HG02870 (cell line): ENCODE data around the gene DSE.

ENCODE experiments used
- ATAC-seq: cut with Tn5 transposase; IDR thresholded peaks from one replicate; pipeline ENCODE4 v1.9.1; 2021; ENCODE audit warnings: mild to moderate bottlenecking, moderate library complexity; ENCODE audit not compliant: unreplicated experiment

Gene DSE

DNA sequence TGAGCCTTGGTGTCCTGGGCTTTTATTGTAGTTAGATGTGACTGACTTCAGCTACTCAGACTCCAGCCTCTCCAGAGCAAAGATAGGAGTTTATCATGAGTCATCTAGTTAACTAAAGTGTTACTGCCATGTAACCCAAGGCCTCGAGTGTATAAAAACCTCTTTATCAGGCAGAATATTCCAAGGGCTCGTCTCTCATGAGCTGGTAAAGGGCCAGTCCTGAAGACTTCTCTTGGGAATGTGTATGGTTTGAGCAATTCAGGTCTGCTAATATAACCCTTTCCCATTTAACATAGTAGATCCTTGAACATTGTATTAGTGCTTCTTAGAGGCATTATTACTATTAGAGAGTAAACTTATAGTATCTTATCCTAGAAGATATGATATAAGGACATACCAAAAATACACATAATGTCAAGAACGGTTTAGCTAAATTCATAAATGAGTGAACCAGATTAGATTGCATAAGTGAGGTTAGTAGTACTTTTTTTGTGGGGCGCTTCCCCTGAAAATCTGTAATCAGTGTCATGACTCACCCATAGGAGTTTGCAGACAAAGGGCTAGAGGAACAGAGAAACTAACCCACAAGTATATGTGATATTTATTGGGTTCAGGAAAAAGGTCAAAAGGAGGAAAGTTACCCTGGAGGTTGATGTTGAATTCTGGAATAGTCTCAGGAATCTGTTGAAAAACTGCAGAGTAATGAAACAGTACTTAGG, 16.0 kb downstream of the DSE start:
- peak; percentile 45 for ATAC-seq

DNA sequence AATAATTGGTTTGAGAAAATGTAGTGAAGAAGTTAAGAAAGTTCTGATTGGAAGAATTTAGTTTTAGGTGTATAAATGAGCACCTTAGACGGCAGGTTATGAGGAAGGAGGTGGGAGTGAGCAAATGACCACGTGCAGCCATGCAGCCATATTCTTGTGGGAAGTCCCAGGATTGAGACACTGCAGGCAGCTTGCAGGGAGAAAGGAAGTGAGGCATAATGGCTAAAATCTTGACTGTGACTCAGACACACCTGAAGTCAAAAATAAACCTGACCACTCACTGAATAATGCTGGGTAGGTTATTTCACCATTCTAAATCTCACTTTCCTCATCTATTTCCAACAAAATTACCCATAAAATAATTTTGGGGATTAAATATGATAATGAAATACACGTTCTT, 16.6 kb downstream of the DSE start:
- peak; percentile 70 for ATAC-seq

DNA sequence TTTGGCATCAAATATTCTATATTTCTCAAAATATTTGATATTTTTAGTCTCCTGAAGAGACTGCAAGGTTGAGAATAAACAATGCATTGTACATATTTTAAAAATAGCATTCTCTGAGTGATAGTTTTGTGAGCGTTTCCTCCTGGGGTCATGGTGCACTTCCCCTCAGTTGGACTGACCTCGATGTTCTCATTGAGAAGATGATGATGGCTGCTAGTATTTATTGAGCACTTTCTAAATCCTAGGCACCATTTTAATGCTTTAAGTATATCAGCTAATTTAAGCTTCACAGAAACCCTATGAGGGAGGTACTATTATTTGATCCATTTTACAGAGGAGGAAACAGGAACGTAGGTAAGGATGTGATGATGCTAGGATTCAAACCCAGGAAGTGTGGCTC, 18.2 kb downstream of the DSE start:
- no peak for ATAC-seq

DNA sequence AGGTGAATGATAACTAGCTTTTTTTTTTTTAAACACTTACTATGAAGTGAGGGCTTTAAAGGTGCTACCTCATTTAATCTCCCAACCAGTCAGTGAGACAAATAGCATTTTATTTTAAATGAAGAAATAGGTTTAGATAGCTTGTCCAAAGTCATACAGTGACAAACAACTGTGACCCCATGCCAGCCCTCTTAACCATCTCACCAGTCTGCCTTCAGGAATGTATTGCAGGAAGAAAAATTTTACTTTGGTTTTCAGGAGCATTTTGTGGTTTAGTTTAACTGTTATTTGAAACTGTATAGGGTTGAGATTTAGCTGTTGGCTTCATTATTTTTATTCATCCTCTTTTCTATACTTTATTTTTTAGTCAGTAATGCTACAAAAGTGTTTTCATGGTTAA, 18.6 kb downstream of the DSE start:
- no peak for ATAC-seq

DNA sequence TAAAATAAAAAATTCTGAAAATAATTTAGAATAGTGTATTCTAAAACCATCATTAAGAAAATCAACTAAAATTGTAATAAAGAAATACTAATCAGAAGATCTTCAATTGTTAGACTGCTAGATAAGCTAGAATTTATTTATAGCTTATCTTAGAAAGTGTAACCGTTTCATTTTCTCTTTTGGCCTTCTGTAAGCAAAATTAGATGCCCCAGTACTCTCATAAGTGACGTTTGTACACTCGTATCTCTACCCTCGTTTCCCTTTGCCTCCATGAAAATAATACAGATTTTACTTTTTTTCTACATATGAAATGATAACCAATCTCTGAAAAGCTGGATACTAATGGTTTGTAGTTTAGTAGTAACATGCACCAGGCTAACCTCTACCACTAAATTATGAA, 19.8 kb downstream of the DSE start:
- ATAC-seq, result no peak

DNA sequence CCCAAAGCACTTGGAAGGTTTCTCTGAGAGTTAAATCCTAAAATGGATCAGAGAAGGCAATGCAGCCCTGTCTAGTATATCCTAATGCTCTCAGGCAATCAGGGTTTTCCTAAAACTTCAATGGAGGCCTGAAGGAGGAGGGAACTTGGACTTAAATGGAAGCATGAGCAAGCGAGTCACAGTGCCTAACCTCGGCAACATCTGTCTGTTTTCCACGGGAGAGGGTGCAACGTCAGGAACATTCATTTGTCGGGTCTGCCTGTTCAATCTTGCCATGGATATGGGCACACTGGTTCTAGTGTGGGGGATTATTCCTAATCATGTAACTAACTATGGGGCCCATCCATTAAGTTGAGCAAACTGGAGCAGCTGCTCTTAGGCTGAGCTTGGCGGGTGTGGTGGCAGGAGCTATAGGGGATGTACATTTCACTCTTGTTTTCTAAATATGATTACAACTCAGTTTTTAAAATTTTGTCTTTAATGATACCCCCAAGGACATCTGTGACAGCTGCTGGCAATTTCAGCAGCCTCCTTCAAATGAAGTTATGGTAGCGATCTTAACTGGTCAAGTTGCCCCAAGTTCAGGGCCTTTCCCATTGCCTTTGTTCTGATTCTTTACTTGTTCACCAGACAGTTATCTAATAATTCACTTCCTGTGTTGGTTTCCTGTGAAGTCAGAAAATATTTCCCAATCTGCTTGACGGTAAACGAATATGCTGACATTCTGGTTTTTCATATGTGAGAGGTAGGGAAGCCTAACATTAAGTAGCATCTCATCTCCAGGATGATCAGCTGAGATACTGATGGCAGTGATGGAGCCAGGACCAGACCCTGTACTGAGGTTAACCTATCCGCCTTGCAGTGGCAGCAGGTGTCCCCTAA, 21.6 kb downstream of the DSE start:
- ATAC-seq, result no peak

DNA sequence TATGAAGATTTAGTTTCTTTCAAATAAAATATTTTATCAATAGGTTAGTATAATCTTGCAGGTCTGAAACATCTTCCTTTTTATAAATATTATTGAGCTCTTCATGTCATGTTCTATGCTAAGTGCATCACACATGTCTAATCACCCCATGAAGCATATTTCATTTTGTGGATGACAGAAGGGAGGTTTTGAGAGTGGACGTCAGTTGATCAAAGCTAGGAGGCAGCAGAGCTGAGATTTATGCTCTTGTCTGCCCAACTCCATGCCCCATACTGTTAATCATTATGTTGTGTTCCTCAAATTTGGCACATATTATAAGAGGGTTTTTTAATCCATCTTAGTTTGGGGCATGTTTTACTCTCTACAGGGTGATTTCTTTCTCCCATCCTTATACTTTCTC, 22.7 kb downstream of the DSE start:
- ATAC-seq, result peak; percentile 22

DNA sequence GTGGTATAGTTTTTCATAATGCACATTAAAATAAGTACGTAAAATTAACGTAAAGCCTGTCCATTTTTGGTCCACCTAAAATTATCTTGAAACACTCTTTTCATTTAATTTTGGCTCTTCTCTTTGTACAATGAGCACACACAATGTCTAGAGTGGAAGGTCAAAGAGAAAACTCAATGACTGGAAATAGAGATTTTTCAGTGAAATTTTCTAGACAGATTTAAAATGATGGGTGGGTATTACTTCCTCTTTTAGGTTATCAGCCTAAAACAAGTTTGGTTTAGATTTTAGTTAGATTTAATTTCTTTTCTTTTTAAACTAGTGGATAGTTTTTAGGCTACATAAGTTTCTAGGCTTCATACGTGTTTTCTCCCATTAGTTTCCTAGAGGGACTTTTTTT, 24.9 kb downstream of the DSE start:
- peak; percentile 36 for ATAC-seq

DNA sequence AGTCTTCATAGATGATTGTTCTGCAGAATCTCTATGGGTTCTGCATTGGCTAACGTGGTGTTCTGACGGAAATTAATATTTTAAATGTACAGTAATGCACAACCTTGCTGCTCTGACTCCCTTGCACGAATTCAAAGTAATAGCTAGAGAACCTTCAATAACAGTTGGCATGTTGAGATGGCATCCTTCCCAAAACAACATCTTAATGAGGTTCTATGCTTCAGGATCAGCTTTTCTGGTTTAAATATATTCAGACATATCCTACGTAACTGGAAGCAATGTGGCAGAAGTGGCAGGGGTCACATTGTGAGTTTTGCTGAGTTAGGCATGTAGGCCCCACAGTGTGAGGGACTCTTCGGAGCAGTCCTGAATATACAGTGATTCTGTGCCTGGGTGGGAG, 25.7 kb downstream of the DSE start:
- no peak for ATAC-seq

DNA sequence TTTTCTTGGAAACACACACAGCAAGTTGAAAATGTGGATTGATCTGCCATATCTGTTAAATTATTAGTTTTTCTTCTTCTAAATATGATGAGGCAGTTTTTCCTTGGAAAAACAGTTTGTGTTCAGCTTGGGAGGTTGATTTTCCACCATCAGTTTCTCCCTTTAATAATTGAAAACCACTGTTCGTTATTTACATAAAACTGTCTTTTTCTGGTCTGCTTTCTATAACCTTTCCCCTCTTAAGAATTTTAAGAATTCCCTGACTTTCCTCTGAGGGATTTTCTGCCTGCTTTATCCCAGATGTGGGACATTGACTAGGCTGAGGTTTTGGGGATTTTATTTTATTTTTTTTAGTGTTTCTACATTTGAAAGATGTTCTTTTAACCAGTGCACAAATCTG, 27.2 kb downstream of the DSE start:
- ATAC-seq, result no peak

DNA sequence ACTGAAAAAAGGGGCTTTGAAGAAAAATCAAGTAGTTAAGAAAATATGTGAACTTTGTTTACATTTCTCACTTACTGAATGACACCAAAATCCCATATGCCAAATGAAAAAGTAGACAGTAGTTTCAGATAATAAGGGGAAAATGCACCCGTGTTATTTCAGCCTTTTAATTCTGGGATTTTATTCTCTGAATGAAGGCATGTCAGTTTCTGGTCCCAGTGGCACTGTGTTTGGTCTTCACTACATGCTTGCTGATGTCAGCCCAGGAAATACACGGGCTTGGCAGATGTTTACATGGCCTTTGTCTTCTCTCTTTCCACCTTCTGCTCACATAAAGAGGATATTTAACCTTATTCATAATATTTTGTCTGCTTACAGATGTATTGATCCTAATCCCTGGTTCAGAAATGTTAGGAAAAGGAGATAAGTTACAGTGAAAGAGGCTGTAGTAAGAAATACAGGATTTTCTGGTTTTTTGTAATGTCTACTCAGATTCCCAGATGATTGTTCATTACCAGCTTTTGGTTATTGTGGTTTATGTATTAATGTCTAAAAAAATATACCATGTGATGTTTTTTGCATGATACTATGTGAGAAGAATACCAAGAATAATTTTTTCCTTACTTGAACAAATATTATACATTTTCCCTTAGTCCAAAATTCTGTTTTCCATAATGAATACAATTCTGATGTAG, 27.7 kb downstream of the DSE start:
- no peak for ATAC-seq

DNA sequence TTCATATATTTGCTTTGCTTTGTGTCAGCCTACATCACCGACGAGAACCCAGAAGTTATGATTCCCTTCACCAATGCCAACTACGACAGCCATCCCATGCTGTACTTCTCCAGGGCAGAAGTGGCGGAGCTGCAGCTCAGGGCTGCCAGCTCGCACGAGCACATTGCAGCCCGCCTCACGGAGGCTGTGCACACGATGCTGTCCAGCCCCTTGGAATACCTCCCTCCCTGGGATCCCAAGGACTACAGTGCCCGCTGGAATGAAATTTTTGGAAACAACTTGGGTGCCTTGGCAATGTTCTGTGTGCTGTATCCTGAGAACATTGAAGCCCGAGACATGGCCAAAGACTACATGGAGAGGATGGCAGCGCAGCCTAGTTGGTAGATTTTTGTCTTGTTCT, 28.5 kb downstream of the DSE start:
- no peak for ATAC-seq

DNA sequence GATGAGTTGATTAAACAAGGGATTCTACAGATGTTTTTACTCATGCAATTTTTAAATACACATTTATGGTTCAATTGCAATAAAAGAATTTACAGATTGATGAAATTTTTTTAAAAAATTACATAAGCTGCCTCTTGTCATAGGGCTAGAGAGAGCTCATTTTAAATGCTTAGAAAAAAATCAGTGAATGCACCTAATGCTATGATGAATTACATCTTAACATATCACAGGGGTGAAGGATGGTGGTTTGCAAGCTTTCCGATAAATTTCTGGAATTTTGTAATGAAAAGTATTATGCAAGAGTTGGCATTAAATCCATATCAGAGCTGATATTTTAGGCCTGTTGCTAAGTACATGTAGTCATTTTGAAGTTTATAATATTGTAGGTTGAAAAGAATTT, 29.6 kb downstream of the DSE start:
- ATAC-seq, result no peak

DNA sequence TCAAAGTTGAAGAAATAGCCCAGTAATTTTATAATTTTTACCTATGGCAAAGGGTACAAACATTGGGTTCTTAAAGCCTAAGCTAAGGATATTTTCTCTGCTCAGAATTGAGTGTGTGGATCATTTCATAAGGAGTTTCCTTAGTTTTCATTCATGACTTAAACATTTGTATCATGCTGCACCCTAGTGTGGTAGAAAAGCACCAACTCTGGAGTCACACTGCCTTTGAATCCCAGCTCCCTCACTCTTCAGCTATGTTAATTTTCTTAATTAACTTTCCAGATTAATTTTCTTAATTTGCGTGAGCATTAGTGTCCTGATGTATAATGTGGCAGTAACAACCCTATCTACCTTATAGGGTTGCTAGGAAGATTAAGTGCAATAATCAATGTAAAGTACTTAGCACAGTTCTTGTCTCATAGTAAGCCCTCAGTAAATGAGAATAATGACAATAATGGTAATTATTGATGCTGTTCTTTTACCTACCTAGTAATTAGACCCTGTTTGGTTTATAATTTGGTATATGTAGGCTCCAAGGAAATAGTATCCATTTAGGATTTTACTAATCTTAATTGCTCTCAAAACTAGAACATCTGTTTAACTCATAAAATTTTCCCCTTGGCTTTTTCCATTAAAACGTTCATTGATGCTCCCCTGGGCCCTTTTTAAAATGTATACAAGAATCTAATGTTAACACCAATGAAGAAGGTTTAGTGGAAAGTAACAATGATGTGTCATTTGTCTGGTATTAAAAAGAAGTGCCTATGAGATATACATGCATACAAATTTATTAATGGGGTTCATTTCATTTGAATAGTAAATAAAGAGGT, 31.6 kb downstream of the DSE start:
- ATAC-seq, result no peak

DNA sequence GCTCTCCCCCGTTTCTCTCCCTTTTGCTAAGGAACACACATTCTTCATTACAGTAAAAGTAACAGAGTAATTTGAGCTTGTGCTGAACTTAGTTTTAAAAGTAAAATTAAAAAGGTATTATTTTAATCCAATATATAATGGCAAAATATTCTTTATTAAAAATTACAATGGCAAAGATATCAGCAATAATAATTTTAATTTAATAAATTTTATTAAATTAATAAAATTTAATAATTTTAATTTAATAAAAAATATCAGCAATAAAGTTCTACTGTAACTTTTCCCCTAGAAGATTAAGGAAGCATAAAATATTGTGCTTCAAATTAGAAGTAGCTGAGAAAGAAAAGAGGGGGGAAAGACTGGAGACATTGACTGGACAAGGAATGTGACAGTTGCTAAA, 32.5 kb downstream of the DSE start:
- no peak for ATAC-seq

DNA sequence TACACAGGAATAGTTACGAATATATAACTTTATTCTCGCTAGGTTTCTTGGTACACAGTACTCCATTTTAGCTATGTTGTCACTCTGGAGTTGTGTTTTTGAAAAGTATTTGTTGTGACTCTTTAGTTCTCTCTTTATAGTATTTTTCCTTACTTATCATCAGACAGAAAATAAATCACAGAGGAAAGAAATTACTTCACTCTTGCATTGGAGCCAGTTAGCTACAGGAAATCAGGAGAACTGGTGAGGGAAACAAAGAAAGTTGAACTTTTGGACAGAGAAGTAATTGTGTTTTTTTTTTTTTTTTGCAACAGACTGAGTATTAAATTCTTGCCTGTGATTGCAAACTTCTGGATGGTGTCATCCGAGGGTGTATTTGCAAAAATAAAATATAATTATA, 33.9 kb downstream of the DSE start:
- no peak for ATAC-seq

DNA sequence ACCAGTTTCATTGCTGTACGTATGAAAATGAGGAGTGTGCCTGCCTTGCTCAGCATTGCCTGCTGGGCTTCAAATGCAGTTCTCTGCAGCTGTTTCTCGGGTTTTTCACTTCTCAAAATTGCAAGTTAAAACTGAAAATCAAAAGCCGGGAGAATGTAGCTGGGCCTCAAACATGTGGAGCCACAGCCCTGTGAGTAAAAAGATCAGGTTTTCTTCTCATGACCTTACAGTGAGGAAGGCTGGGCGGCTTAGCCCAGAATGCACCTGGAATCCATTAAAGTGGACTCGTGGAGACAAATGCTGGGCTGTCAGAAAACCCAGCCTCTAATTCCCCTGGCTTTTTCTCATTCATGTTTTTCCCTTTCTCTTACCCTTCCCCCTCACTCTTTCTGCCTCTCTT, 34.4 kb downstream of the DSE start:
- peak; percentile 66 for ATAC-seq

DNA sequence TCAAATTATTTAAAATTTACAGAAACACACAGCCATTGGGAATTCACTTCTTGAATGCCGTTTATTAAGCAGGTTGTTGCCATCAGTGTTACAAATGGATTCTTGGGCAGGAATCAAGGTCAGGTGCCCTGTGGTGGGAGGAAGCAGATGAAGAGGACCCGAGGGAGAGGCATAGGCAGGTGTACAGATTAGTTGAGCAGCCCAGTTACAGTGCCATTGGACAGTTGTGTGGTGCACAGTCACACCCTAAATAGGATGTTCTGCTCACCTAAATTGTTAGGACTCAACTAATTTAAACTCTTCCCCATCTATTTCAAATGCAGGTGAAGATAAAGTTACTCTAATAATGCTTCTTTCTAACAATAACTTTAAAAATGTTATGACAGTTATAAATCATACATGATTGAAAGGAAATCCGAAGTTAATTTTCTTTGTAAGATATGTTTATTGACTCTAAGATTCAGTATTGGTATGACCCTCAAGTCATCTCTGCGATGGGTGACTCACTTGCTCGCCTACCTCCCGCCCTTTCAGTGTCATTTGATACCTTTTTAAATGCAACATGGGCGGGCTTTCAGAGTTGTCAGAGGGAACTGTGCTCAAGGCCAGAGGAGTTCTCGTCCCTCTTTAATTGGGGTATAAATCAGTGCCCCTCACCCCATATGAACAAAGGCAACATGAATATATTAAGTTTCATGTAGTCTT, 35.1 kb downstream of the DSE start:
- peak; percentile 17 for ATAC-seq

DNA sequence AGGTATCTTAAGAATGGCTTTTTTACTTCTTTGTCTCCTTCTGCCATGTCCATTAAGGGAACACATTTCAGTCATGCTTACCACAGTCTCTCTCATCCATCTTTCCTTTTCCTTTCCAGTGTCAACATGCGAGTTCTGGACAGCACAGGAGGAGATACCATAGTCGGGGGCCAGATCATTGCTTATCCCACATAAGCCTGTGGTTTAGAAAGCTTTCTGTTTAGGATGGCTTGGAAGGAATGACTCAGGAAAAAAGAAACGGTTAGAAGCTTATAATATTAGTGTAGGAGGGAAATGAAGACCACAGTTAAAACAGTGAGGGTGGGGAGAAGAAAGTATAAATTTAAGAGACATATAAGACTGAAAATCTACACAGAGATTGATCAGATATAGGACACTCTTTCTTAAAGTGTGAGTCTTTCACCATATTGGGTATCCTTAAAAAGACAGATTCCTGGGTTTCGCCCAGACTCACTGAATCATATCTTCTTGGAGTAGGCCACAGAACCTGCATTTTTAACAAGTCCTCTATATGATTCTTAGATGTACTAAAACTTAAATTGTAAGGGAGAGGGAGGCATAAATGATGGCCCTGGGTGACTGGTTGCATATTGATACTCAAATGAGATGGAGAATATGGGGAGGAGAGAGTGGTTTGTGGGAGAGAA, 36.1 kb downstream of the DSE start:
- no peak for ATAC-seq

DNA sequence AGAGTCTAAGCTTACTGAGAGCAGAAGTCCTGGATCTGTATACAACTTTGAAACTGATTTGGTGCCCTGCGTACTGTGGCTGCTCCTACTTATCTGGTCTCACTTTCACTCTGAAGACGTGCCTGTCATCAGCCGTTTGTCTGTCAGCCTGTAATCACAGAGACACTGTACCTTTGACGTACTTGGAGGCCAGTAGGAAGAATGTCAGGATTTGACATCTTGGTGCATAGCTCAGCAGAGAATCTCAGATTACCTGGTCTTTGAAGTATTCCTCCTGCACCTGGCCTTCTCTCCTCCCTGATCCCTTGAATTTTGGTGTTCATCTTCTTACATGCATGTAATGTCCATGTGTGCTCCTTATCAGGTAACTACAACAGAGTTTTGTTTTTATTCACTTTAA, 37.7 kb downstream of the DSE start:
- peak; percentile 35 for ATAC-seq
